ENCODE measurements around the gene CBR3.

CBR3 gene

DNA sequence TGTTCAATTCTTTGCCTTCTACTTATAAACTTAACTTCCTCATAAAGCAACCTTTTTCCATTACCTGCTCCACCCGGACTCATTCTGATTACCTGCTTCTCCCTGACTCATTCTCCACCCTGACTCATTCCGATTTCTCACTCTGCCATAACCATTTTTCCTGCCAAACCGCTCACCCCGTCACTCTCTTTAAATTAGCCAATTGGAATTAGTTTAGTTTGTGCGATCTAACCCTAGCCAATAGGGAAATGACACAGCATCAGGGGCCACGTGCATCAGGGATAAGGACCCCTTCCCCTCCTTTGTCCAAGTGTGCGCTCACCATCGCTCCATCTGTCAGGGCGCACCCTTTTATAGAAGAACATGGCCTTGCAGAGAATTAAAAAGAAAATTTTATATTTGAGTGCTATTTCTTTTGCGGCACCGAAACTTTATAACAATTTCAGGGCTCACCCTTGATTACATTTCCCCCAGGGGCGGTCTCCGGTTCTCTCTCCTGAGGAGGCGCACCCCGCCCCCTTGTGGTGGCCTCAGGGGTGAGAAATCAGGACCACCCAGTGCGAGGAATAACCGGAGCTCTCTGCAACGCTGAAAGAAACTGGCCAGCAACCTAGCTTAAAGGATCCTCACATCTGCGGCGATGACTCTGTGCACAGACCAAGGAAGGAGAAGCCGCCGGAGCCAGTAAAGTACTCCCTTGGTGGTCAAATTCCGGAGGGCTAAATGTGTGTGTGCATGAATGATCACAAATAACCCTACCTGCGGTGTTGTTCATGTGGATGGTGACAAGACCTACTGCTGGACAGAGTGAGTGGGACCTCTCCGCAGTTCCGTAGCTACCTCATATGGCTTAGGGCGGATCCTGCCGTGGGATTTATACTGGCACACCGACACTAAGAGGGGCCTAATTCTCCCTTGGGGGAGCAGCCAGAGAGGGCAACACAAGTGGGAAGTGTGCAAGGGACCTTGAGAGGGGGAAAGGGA is 30.3 kb upstream of the CBR3 start:
- peaks cover 24 to 28% of the 10 kb centered on the region in 2 donors for H3K27me3 Mint-ChIP-seq
- ATAC-seq (replicated peaks) (peak; percentile 76 to 86), DNase-seq (peak; percentile 26)
- no peaks in the 10 kb centered on the region for H3K9me3 Mint-ChIP-seq
- no peaks in the 10 kb centered on the region for H3K36me3 Mint-ChIP-seq
- H3K27ac Mint-ChIP-seq, result no peak overlapping the region
- peaks cover 3 to 14% of the 10 kb centered on the region in 2 donors for H3K4me1 Mint-ChIP-seq
- peak overlapping the region; percentile 52 to 78 for H3K4me3 Mint-ChIP-seq

DNA sequence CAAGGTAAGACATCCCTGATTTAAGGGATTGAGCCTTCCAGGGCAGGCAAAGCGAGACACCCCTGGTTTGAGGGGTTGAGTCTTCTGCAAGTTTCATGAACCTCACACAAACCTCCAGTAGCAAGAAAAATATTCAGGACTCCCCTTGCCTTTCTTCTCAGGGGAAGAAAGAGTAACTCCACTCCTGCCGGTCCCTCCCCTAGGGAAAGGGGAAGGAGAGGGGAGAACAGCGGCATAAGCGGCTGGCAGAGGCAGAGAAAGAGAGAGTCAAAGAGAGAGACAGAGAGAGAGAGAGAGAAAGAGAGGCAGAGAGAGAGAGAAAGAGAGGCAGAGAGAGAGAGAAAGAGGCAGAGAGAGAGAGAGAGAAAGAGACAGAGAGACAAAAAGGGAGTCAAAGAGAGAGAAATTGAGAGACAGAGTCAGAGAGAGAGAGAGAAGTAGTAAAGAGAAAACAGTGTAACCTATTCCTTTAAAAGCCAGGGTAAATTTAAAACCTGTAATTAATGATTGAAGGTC is 29.5 kb upstream of the CBR3 start:
- peaks cover 3 to 14% of the 10 kb centered on the region in 2 donors for H3K4me1 Mint-ChIP-seq
- no peak overlapping the region for H3K27ac Mint-ChIP-seq
- no peaks in the 10 kb centered on the region for H3K9me3 Mint-ChIP-seq
- peak overlapping the region; percentile 52 to 78 for H3K4me3 Mint-ChIP-seq
- H3K27me3 Mint-ChIP-seq, result peaks cover 24 to 29% of the 10 kb centered on the region in 2 donors
- no peak for DNase-seq
- no peak for ATAC-seq (replicated peaks)
- H3K36me3 Mint-ChIP-seq, result no peaks in the 10 kb centered on the region

DNA sequence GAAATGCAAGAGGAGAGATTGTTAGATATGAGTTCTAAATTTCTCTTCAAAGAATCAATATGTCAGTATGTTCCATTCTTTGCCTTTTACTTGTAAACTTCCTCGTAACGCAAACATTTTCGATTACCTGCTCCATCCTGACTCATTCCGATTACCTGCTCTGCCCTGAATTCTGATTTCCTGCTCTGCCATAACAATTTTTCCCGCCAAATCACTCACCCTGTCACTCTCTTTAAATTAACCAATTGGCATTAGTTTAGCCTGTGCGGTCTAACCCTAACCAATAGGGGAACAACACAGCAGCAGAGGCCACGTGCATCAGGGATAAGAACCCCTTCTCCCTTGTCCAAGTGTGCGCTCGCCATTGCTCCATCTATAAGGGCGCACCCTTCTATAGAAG is 25.0 kb upstream of the CBR3 start:
- peaks cover 2 to 27% of the 10 kb centered on the region in 2 donors for H3K4me1 Mint-ChIP-seq
- no peaks in the 10 kb centered on the region for H3K36me3 Mint-ChIP-seq
- ATAC-seq (replicated peaks), result no peak
- H3K4me3 Mint-ChIP-seq, result no peak overlapping the region
- DNase-seq, result no peak
- no peak overlapping the region for H3K27ac Mint-ChIP-seq
- H3K9me3 Mint-ChIP-seq, result no peaks in the 10 kb centered on the region
- H3K27me3 Mint-ChIP-seq, result peaks cover 20 to 32% of the 10 kb centered on the region in 2 donors

DNA sequence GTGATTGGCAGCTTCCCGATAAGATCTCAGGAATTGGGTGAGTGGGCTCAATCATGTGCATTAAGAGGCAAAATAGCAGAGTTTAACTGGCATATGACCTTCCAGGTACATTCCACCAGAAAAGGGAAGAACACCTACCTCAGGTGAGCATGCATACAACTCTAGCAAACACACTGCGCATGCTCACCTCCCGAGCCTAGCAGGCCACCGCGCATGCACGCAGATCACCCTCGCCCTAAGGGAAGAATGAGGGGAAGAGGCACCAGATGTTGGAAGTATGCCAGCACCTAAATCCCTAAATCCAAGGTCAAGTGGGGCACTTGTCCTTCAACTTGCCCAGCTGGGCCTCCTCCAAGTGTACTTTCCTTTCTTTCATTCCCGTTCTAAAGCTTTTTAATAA is 23.6 kb upstream of the CBR3 start:
- ATAC-seq (replicated peaks) (no peak), DNase-seq (no peak)
- no peak overlapping the region for H3K27ac Mint-ChIP-seq
- H3K4me1 Mint-ChIP-seq, result peaks cover 3 to 28% of the 10 kb centered on the region in 2 donors
- H3K9me3 Mint-ChIP-seq, result no peaks in the 10 kb centered on the region
- H3K4me3 Mint-ChIP-seq, result no peak overlapping the region
- H3K36me3 Mint-ChIP-seq, result no peaks in the 10 kb centered on the region
- peaks cover 7 to 20% of the 10 kb centered on the region in 2 donors for H3K27me3 Mint-ChIP-seq

DNA sequence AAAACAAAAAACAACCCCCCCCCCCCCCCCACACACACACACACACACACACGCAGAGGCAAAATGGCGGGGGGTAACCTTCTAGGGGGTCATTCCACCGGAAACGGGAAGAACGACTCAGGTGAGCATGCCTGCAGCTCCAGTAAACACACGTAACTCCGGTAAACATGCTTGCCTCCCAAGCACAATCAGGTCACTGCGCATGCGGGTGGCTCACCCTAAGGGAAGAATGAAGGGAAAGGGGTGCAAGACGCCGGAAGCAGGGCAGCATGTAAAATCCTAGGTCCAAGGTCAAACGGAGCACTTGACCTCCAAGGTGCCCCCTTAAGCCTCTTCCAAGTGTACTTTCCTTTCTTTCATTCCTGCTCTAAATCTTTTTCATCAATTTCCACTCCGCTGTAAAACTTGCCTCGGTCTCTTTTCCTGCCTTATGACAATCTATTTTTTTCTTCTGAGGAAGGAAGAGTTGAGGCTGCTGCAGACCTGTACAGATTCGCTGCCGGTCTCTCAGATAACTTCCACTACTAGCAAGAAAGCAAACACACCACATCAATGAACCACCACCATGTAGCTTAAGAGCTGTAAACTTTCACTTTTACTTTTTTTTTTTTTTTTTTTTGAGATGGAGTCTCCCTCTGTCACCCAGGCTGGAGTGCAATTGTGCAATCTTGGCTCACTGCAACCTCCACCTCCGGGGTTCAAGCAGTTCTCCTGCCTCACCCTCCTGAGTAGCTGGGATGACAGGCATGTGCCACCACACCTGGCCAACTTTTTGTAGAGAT is 21.0 kb upstream of the CBR3 start:
- H3K27me3 Mint-ChIP-seq, result peaks cover 0 to 5% of the 10 kb centered on the region in 2 donors
- H3K4me1 Mint-ChIP-seq, result peaks cover 3 to 28% of the 10 kb centered on the region in 2 donors

DNA sequence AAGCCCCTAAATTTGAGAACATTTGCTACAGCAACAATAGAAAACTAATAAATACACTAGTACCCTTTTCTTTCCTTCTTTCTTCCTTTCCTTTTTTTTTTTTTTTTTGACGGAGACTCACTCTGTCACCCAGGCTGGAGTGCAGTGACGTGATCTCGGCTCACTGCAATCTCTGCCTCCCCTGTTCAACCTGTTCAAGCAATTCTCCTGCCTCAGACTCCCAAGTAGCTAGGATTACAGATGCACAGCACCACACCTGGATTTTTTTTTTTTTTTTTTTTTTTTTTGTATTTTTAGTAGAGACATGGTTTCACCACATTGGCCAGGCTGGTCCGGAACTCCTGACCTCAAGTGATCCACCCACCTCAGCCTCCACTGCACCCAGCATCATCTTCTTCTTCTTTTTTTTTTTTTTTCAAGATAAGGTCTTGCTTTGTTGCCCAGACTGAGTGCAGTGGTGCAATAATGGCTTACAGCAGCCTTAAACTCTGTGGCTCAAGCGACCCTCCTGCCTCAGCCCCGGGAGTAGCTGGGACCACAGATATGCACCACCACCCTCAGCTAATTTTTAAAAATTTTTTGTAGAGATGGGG is 19.6 kb upstream of the CBR3 start:
- H3K27me3 Mint-ChIP-seq, result peaks cover 0 to 5% of the 10 kb centered on the region in 2 donors

More for the DNA sequence above, 21.0 kb upstream of the CBR3 start:
- Mint-ChIP-seq H3K36me3 (no peaks in the 10 kb centered on the region), H3K27ac (peak overlapping the region; percentile 52), H3K4me3 (peak overlapping the region; percentile 68 to 86), H3K9me3 (peaks cover 0 to 1% of the 10 kb centered on the region in 2 donors)
- ATAC-seq (replicated peaks), result no peak
- no peak for DNase-seq

DNA sequence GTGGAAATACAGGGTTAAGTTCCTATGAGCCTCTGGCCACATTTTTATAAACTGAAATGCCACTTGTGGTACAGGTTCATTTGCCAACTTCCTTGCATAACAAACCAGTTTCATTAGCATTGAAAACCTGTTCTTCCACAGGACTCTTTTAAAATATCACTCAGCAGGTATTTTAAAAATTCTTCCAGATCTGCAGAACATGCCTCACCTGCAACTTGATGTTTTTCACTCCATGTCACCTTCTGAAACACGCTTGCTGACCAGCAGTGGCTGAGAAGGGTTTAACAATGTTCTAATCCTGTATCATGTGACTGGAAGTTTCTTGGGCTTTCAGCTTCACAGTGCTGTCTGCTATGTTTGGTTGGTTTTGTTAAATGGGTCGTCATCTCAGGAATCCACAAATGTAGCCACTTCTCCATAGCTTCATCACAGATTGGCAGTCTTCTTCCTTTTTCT is 17.6 kb upstream of the CBR3 start:
- DNase-seq (no peak), ATAC-seq (replicated peaks) (no peak)
- H3K9me3 Mint-ChIP-seq, result peaks cover 0 to 1% of the 10 kb centered on the region in 2 donors
- no peaks in the 10 kb centered on the region for H3K36me3 Mint-ChIP-seq
- no peaks in the 10 kb centered on the region for H3K27me3 Mint-ChIP-seq
- no peak overlapping the region for H3K4me3 Mint-ChIP-seq
- peaks cover 3 to 26% of the 10 kb centered on the region in 2 donors for H3K4me1 Mint-ChIP-seq
- H3K27ac Mint-ChIP-seq, result no peak overlapping the region

More for the DNA sequence above, 19.6 kb upstream of the CBR3 start:
- peaks cover 3 to 28% of the 10 kb centered on the region in 2 donors for H3K4me1 Mint-ChIP-seq
- peaks cover 0 to 1% of the 10 kb centered on the region in 2 donors for H3K9me3 Mint-ChIP-seq
- no peak for ATAC-seq (replicated peaks)
- no peak overlapping the region for H3K27ac Mint-ChIP-seq
- no peaks in the 10 kb centered on the region for H3K36me3 Mint-ChIP-seq
- DNase-seq, result no peak
- no peak overlapping the region for H3K4me3 Mint-ChIP-seq

DNA sequence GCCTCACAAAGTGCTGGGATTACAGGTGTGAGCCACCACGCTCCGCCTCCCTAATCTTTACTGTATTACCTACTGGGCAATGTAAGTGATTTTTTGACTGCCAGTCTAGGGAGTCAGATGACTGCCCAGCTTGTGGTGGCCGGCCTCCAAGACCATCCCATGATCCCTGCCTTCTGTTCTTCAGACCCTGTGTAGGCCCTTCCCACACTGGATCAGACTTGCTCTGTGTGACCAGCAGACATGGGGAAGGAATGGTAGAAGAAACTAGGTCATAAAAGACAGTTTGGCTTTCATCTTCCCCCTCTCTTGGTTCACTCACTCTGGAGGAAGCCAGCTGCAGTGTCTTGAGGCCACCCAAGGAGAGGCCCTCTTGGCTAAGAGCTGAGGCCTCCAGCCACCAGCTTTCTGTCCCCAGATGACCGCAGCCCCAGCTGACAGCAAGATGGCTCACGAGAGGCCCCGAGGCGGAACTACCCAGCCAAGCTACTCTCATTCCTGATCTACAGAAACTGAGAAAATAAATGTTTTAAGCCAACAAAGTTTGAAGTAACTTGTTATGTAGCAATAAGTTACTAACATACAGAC is 14.5 kb upstream of the CBR3 start:
- Mint-ChIP-seq H3K9me3 (peaks cover 0 to 1% of the 10 kb centered on the region in 2 donors), H3K4me3 (no peak overlapping the region), H3K27ac (no peak overlapping the region), H3K27me3 (no peaks in the 10 kb centered on the region), H3K36me3 (no peaks in the 10 kb centered on the region), H3K4me1 (peaks cover 2 to 4% of the 10 kb centered on the region in 2 donors)
- no peak for DNase-seq
- ATAC-seq (replicated peaks), result no peak

DNA sequence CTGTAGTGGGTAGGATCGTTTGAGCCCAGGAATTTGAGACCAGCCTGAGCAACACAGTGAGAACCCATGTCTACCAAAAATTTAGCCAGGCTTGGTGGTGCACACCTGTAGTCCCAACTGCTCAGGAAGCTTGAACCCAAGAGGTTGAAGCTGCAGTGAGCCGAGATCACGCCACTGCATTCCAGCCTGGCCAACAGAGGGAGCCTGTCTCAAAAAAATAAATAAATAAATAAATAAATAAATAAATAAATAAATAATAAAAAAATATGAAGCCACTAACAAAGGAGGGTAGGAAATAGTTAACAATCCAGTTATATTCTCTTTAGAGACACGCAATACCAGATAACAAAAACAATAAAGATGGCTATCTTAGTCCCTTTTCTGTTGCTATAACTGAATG is 11.9 kb upstream of the CBR3 start:
- H3K9me3 Mint-ChIP-seq, result no peaks in the 10 kb centered on the region
- H3K27ac Mint-ChIP-seq, result no peak overlapping the region
- H3K36me3 Mint-ChIP-seq, result no peaks in the 10 kb centered on the region
- H3K4me3 Mint-ChIP-seq, result no peak overlapping the region
- DNase-seq, result no peak
- H3K27me3 Mint-ChIP-seq, result no peaks in the 10 kb centered on the region
- peaks cover 7 to 17% of the 10 kb centered on the region in 2 donors for H3K4me1 Mint-ChIP-seq
- ATAC-seq (replicated peaks), result no peak

DNA sequence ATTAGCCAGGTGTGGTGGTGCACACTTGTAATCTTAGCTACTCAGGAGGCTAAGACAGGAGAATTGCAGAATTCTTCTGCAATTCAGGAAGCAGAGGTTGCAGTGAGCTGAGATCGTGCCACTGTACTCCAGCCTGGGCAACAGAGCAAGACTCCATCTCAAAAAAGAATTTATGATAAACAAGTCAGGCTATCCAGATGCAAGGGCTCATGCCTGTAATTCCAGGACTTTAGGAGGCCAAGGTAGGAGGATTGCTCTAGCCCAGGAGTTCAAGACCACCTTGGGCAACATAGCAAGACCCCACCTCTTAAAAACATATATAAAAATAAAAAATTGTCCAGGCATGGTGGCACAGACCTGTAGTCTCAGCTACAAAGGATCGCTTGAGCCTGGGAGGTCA is 10.5 kb upstream of the CBR3 start:
- Mint-ChIP-seq H3K27me3 (peaks cover 0 to 4% of the 10 kb centered on the region in 2 donors), H3K9me3 (no peaks in the 10 kb centered on the region)

DNA sequence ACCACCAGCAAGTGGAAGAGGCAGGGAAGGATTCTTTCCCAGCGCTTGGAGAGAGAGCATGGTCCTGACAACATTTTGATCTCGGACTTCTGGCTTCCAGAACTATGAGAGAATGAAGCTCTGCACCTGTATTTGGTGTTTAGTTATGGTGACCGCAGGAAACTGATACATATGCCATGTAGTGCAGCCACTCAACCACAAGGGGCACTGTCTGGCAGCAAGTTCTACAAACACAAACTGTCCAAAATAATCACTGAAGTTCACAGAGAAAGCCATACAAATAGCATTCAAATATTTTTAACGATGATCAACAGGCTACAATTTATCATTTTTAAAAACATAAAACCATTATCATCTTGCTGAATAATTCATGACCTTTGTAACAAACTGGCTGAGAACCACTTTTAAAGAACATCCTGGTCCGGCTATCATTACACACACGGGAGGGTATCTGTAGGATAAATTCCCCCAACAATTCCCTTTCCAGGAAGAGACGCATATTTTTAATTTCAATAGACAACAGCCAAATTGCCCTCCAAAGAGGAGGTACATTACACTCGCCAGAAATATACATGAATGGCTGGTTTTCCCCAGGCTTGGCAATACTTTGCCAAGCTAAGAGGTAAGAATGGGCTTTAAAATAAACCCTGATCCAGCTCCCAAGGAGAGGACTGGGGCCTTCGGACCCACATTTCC is 9.2 kb upstream of the CBR3 start:
- H3K36me3 Mint-ChIP-seq, result no peaks in the 10 kb centered on the region
- DNase-seq (no peak), ATAC-seq (replicated peaks) (peak; percentile 49 to 51)
- no peak overlapping the region for H3K27ac Mint-ChIP-seq
- peaks cover 14 to 20% of the 10 kb centered on the region in 2 donors for H3K4me1 Mint-ChIP-seq
- H3K27me3 Mint-ChIP-seq, result peaks cover 0 to 4% of the 10 kb centered on the region in 2 donors
- no peaks in the 10 kb centered on the region for H3K9me3 Mint-ChIP-seq
- H3K4me3 Mint-ChIP-seq, result no peak overlapping the region

More for the DNA sequence above, 10.5 kb upstream of the CBR3 start:
- Mint-ChIP-seq H3K4me1 (peaks cover 11 to 17% of the 10 kb centered on the region in 2 donors), H3K36me3 (no peaks in the 10 kb centered on the region), H3K4me3 (no peak overlapping the region), H3K27ac (no peak overlapping the region)
- DNase-seq, result no peak
- no peak for ATAC-seq (replicated peaks)

DNA sequence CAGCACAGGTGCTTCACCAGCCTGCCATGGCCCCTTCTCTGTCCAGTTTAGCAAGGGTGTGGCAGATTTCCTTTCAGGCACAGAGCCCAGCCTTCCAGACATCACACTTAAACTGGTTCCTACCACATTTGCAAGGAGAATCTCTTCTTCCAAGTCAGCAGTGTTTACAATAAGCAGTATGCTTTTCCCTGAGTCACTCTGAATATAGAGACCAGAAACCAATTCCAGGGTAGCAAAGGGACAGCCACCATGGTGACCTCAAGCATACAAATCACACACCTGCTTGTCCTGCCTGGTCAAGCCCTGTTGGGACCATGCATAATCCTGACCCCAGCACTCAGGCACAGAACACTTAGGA is 8.7 kb upstream of the CBR3 start:
- Mint-ChIP-seq H3K9me3 (no peaks in the 10 kb centered on the region), H3K27me3 (peaks cover 0 to 4% of the 10 kb centered on the region in 2 donors), H3K4me1 (peaks cover 15 to 23% of the 10 kb centered on the region in 2 donors), H3K4me3 (no peak overlapping the region), H3K27ac (peak overlapping the region; percentile 37), H3K36me3 (no peaks in the 10 kb centered on the region)
- ATAC-seq (replicated peaks) (no peak), DNase-seq (no peak)

DNA sequence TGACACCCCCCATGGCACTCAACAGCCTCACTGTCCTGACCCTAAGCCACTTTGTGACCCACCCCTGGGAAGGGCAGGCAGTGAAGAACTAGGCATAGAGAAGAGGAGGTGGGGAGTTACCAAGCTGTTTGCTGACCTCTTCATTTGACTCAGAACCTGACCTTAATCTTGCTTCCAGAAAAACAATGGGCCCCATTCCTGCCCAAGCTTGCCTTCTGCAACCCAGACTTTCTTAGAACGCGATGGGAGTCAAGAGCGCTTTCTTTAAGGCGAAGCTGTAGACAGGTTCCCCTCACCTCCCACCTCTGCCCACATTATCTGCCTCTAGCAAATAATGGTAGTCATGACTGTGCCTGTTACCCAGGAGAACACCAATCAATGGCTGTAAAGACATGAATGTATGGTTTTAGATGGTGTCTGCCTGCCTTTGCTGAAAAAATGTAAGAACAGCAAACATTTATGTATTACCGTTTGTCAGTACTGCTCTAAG is 8.2 kb upstream of the CBR3 start:
- DNase-seq, result no peak
- H3K4me1 Mint-ChIP-seq, result peaks cover 15 to 23% of the 10 kb centered on the region in 2 donors
- H3K27ac Mint-ChIP-seq, result no peak overlapping the region
- peaks cover 0 to 4% of the 10 kb centered on the region in 2 donors for H3K27me3 Mint-ChIP-seq
- no peaks in the 10 kb centered on the region for H3K9me3 Mint-ChIP-seq
- no peak for ATAC-seq (replicated peaks)
- H3K4me3 Mint-ChIP-seq, result no peak overlapping the region
- H3K36me3 Mint-ChIP-seq, result no peaks in the 10 kb centered on the region
